Measurements from ENCODE around the gene RBM5.

The RBM5 gene

GRCh38 chr3:50155891-50156290 lies 67.2 kb downstream of the RBM5 start:
- Histone ChIP-seq H3K27ac (ENCODE audit: low read depth, low read length) (no peak overlapping the region), H3K36me3 (ENCODE audit: low read length) (no peaks in the 10 kb centered on the region), H3K4me2 (ENCODE audit: low read depth, low read length, poor library complexity, severe bottlenecking) (no peak overlapping the region), H3K9ac (ENCODE audit: low read length) (no peak overlapping the region), H3K79me2 (ENCODE audit: insufficient read depth, low read length) (no peaks in the 10 kb centered on the region), H4K20me1 (ENCODE audit: low read depth, low read length) (no peaks in the 10 kb centered on the region), H3K27me3 (ENCODE audit: low read length) (no peaks in the 10 kb centered on the region), H3K9me2 (replicated peaks; ENCODE audit: insufficient read depth, low read length) (no peaks in the 10 kb centered on the region), H3F3A (ENCODE audit: insufficient read depth) (no peaks in the 10 kb centered on the region), H2AFZ (ENCODE audit: low read depth, low read length, severe bottlenecking) (no peak overlapping the region), H3K4me3 (ENCODE audit: insufficient read depth, low read length, poor library complexity, severe bottlenecking) (no peak overlapping the region), H3K9me3 (ENCODE audit: insufficient read depth, low read length) (no peaks in the 10 kb centered on the region)
- TF ChIP-seq CTCF (IDR thresholded peaks at IDR 0.05; ENCODE audit: insufficient read depth, low read length, poor library complexity, severe bottlenecking) (no peak), EZH2phosphoT487 (conservative IDR thresholded peaks at IDR 0.05; ENCODE audit: low read length) (no peak)

- Histone ChIP-seq H3K79me2 (ENCODE audit: insufficient read depth, low read length) (no peaks in the 10 kb centered on the region), H3F3A (ENCODE audit: insufficient read depth) (no peaks in the 10 kb centered on the region), H3K9ac (ENCODE audit: low read length) (no peak overlapping the region), H3K4me3 (ENCODE audit: insufficient read depth, low read length, poor library complexity, severe bottlenecking) (no peak overlapping the region), H2AFZ (ENCODE audit: low read depth, low read length, severe bottlenecking) (no peak overlapping the region), H3K27me3 (ENCODE audit: low read length) (no peaks in the 10 kb centered on the region), H3K9me3 (ENCODE audit: insufficient read depth, low read length) (no peaks in the 10 kb centered on the region), H3K27ac (ENCODE audit: low read depth, low read length) (no peak overlapping the region), H3K4me2 (ENCODE audit: low read depth, low read length, poor library complexity, severe bottlenecking) (no peak overlapping the region), H4K20me1 (ENCODE audit: low read depth, low read length) (no peaks in the 10 kb centered on the region), H3K36me3 (ENCODE audit: low read length) (no peaks in the 10 kb centered on the region), H3K9me2 (replicated peaks; ENCODE audit: insufficient read depth, low read length) (no peaks in the 10 kb centered on the region)
- TF ChIP-seq EZH2phosphoT487 (conservative IDR thresholded peaks at IDR 0.05; ENCODE audit: low read length) (no peak), CTCF (IDR thresholded peaks at IDR 0.05; ENCODE audit: insufficient read depth, low read length, poor library complexity, severe bottlenecking) (no peak)
These were observed 68.1 kb downstream of the RBM5 start for GRCh38 chr3:50156549-50157493.

GRCh38 chr3:50157827-50158529 lies 69.3 kb downstream of the RBM5 start:
- Histone ChIP-seq H3K9me2 (replicated peaks; ENCODE audit: insufficient read depth, low read length) (no peaks in the 10 kb centered on the region), H4K20me1 (ENCODE audit: low read depth, low read length) (no peaks in the 10 kb centered on the region), H3K4me3 (ENCODE audit: insufficient read depth, low read length, poor library complexity, severe bottlenecking) (no peak overlapping the region), H3F3A (ENCODE audit: insufficient read depth) (no peaks in the 10 kb centered on the region), H3K27me3 (ENCODE audit: low read length) (no peaks in the 10 kb centered on the region), H3K9ac (ENCODE audit: low read length) (no peak overlapping the region), H3K27ac (ENCODE audit: low read depth, low read length) (no peak overlapping the region), H3K79me2 (ENCODE audit: insufficient read depth, low read length) (no peaks in the 10 kb centered on the region), H3K36me3 (ENCODE audit: low read length) (no peaks in the 10 kb centered on the region), H3K4me2 (ENCODE audit: low read depth, low read length, poor library complexity, severe bottlenecking) (no peak overlapping the region), H2AFZ (ENCODE audit: low read depth, low read length, severe bottlenecking) (no peak overlapping the region), H3K9me3 (ENCODE audit: insufficient read depth, low read length) (no peaks in the 10 kb centered on the region)
- TF ChIP-seq CTCF (IDR thresholded peaks at IDR 0.05; ENCODE audit: insufficient read depth, low read length, poor library complexity, severe bottlenecking) (no peak), EZH2phosphoT487 (conservative IDR thresholded peaks at IDR 0.05; ENCODE audit: low read length) (no peak)

Data from SU-DHL-6 (cell line).